ENCODE data around the gene GALNT12. TPM values are rescaled to one million over a fixed set of nuclear protein-coding genes. Genes with fewer than 3 reads are reported as not detected.

The GALNT12 gene
- total RNA-seq, result 8.0 and 9.2 TPM in 2 replicates

DNA sequence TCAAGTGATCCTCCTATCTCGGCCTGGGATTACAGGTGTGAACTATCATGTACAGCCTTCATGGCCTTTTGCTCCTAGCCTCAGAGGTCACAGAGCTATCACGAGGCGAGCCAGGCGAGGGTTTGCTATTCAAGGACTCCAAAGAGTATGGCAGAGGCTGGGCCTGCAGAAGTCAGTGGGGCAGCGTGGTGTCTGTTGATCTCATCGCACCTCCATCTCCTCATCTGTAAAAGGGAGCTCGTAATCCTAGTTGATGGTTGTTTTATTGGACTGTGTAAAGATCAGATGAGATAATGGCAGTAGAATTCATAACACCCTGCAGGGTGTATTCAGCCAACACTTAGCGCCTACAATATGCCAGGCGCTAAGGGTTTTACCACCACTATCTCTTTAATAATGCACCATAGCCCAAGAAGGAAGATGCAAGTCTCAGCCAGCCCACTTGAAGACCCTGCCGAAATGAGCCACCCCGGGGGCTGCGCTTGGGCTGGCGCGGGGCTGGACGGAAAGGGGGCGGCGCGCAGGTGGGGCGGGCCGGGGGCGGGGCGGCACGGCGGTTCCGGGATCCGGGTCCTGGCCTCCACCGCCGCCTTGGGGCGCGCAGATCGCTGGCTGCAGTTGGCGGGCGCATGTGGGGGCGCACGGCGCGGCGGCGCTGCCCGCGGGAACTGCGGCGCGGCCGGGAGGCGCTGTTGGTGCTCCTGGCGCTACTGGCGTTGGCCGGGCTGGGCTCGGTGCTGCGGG lies at the start of gene GALNT12:
Gene GALNT12 (plus strand): TSS at position 601 of the 744 bp plus-strand sequence. CDS start 29 bp downstream, at position 630.

GRCh38 chr9:98796364-98797101 lies 10.9 kb upstream of the GALNT12 start, which contains the start of gene ANKS6:
ANKS6 (minus strand) TSS chr9:98796555; CDS start chr9:98796491, 64 bp downstream.

Other genes with a start within 250 kb of the GALNT12 start
- 2.6 and 5.5 TPM in 2 replicates for gene GABBR2, start 98.7 kb upstream of the GALNT12 start, total RNA-seq
- gene ANKS6, start 11.1 kb upstream of the GALNT12 start, total RNA-seq, result 13.1 and 31.1 TPM in 2 replicates
- 0.35 and 0.58 TPM in 2 replicates for gene COL15A1, start 136.2 kb downstream of the GALNT12 start, total RNA-seq